EH (cell line): ENCODE results near the gene GRHL3.
A peak's percentile ranks its signal among the peaks of the same experiment; 100 is the strongest.

ENCODE experiments used
- DNase-seq: peaks from one replicate; pipeline ENCODE4 v3.0.0-alpha.2; 2015; ENCODE audit warnings: low read depth

Gene GRHL3

GRCh38 chr1:24393892-24394291 lies 74.7 kb downstream of the GRHL3 start:
- DNase-seq, result peak; percentile 90

GRCh38 chr1:24400065-24400464 lies 80.9 kb downstream of the GRHL3 start:
- no peak for DNase-seq

GRCh38 chr1:24403806-24404205 lies 84.6 kb downstream of the GRHL3 start:
- no peak for DNase-seq
